ENCODE measurements around the gene ITGBL1. TPM values are rescaled to one million over a fixed set of nuclear protein-coding genes. Genes with fewer than 3 reads are reported as not detected.

The ITGBL1 gene
- total RNA-seq, 4 donors from 2014 or later, result 5.0 to 21.5 (median 8.8) TPM

DNA sequence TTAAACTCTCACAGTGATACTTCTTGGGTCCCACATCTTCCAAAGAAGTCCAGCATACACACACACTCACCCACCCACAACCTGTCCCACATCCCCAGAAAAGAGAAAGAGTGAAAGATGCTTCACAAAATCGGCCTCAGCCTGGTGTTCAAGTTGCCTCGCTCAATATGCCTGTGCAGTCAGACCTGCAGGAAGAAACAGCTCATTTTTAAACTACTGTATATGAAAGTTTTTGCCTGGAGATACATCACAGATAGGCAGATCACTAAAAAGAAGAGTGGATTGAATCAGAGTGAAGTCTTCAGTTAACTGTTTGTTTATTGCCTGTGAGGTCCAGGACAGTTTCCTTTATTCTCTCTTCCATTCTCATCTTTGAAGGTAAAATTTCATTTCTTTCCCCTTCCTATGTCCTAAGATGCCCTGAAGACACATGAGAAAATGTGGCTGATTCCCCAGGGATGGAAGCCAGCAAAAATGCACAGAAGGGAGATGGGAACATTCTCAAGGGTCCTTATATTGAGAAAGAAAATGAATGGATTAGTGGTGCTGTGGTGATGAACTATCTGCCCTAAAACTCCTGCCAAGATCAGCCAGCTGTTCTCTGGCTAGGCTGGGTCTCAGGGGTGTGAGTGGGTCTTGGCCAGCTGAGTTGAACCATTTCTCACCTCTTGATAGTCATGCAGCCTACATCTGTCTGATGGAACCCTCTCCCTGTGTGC is 259.0 kb downstream of the ITGBL1 start:
- DNase-seq (ENCODE audit: low spot score in 2 of 2), result no peak
- TF ChIP-seq, protein P1, sequence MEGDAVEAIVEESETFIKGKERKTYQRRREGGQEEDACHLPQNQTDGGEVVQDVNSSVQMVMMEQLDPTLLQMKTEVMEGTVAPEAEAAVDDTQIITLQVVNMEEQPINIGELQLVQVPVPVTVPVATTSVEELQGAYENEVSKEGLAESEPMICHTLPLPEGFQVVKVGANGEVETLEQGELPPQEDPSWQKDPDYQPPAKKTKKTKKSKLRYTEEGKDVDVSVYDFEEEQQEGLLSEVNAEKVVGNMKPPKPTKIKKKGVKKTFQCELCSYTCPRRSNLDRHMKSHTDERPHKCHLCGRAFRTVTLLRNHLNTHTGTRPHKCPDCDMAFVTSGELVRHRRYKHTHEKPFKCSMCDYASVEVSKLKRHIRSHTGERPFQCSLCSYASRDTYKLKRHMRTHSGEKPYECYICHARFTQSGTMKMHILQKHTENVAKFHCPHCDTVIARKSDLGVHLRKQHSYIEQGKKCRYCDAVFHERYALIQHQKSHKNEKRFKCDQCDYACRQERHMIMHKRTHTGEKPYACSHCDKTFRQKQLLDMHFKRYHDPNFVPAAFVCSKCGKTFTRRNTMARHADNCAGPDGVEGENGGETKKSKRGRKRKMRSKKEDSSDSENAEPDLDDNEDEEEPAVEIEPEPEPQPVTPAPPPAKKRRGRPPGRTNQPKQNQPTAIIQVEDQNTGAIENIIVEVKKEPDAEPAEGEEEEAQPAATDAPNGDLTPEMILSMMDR (IDR thresholded peaks at IDR 0.05), result no peak
- no peak for TF ChIP-seq POLR2A (IDR thresholded peaks at IDR 0.05)
- 75 to 88% methylated on average over 2 of the region's 2 CpGs for WGBS, 2 donors
- intact Hi-C loops (cut with DNase I; ENCODE audit: low total_unique reads), result no loop called here
- no peak overlapping the region for H3K4me3 ChIP-seq (ENCODE audit: low read depth, poor library complexity, severe bottlenecking)

DNA sequence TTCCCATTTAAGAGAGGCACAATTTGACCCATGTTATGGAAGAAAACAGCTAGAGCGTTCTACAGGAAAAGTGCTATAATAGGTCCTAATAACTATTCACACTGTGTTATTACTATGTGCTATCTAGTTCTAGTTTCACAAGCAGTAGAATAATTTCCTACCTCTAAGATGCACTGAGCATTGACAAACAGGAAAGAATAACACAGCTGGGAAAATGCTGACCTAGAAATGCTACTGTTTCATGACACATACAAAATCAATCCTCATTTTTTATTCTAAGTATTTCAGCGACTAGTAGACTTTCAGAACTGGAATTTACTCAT is 259.5 kb downstream of the ITGBL1 start:
- H3K4me3 ChIP-seq (ENCODE audit: low read depth, poor library complexity, severe bottlenecking), result no peak overlapping the region
- no peak for DNase-seq (ENCODE audit: low spot score in 2 of 2)
- 80 to 86% methylated on average over 2 of the region's 2 CpGs for WGBS, 2 donors
- TF ChIP-seq POLR2A (IDR thresholded peaks at IDR 0.05), result no peak
- TF ChIP-seq, protein P1 (IDR thresholded peaks at IDR 0.05), result no peak
- intact Hi-C loops (cut with DNase I; ENCODE audit: low total_unique reads), result no loop called here

DNA sequence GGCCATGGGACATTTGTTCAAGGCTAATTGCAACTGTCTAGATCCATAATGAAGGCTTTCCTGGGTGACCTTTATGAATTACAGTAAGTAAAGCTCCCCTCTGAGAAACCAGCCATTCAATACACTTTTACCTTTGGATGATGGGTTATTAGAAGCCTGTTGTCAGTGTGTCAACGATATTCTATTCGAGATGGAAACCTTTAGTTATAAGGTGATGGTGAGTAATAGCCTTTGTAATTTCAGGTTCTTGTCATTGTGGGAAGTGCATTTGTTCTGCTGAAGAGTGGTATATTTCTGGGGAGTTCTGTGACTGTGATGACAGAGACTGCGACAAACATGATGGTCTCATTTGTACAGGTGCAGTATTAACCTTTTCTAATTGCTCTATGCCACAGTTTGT is 261.7 kb downstream of the ITGBL1 start:
- no peak overlapping the region for H3K4me3 ChIP-seq (ENCODE audit: low read depth, poor library complexity, severe bottlenecking)
- WGBS, 2 donors, result 89 to 93% methylated on average over 3 of the region's 3 CpGs
- no peak for DNase-seq (ENCODE audit: low spot score in 2 of 2)
- no peak for TF ChIP-seq POLR2A (IDR thresholded peaks at IDR 0.05)
- TF ChIP-seq, protein P1 (IDR thresholded peaks at IDR 0.05), result no peak
- intact Hi-C loops (cut with DNase I; ENCODE audit: low total_unique reads), result no loop called here

DNA sequence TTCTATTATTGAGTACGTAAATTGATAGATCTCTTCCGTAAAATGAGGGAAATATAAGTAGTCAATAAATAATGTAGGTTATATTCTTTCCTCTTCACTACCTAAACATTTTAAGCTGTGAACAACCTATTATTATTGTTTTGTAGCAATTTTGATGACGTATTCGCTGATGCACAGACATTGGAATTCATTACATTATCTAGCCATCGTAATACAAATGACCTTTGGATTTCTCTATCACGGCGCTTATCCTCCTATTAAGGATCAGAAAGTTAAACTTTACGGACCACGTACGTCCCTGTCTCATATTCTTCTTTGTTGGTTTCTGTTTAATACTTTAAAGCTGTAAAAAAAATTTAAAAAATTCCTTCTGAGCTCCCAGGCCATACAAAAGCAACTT is 264.9 kb downstream of the ITGBL1 start:
- whole genome bisulfite sequencing, 2 donors, result 92% methylated on average over 10 of the region's 10 CpGs
- DNase-seq (ENCODE audit: low spot score in 2 of 2), result no peak
- intact Hi-C loops (cut with DNase I; ENCODE audit: low total_unique reads), result no loop called here
- no peak for TF ChIP-seq POLR2A (IDR thresholded peaks at IDR 0.05)
- TF ChIP-seq, protein P1 (IDR thresholded peaks at IDR 0.05), result no peak
- no peak overlapping the region for H3K4me3 ChIP-seq (ENCODE audit: low read depth, poor library complexity, severe bottlenecking)

DNA sequence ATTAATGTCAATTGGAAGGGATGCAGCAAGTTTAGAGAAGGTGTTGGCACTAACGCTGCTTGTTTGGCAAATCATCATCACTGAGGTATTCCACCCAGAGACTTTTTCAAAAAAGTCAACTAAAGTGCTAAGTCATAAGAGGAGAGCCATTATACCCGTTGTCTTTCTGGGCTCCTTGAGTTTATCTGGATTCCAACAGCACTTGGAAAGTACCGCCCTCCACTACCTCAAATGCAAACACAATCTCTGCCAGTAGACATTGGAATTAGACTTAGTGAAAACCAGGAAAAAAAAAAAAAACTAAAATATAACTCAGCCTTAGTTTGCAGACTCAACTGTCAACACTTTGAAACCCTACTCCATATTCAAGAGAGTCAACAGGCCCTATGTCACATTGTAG is 266.0 kb downstream of the ITGBL1 start:
- intact Hi-C loops (cut with DNase I; ENCODE audit: low total_unique reads), result no loop called here
- no peak overlapping the region for H3K4me3 ChIP-seq (ENCODE audit: low read depth, poor library complexity, severe bottlenecking)
- DNase-seq (ENCODE audit: low spot score in 2 of 2), result no peak
- TF ChIP-seq POLR2A (IDR thresholded peaks at IDR 0.05), result no peak
- TF ChIP-seq, protein P1 (IDR thresholded peaks at IDR 0.05), result no peak
- 83 to 84% methylated on average over 3 of the region's 3 CpGs for WGBS, 2 donors

DNA sequence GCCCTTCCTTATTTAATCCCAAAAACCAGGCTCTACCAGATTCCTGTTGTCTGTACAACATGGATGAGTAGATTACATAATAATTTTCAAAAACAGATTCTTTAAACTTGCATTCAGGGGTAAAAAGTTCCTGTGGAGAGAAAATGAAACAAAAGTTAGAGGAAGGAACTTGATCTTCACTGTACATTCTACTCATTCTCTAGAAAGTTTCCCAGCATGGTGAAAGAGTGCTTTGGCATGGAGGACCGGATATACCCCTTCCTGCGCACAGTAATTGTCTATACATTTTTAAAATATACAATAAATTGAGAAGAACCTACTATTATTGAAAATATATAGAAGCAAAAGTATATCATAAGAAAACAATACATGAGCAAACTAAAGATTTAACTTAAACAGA is 274.2 kb downstream of the ITGBL1 start:
- DNase-seq (ENCODE audit: low spot score in 2 of 2), result no peak
- TF ChIP-seq POLR2A (IDR thresholded peaks at IDR 0.05), result no peak
- TF ChIP-seq, protein P1 (IDR thresholded peaks at IDR 0.05), result no peak
- WGBS, 2 donors, result 83 to 87% methylated on average over 2 of the region's 2 CpGs
- intact Hi-C loops (cut with DNase I; ENCODE audit: low total_unique reads), result no loop called here
- H3K4me3 ChIP-seq (ENCODE audit: low read depth, poor library complexity, severe bottlenecking), result no peak overlapping the region

All from lower leg skin (tissue), 4 donors.